ENCODE results near the gene UPF1.

- no peak for TF ChIP-seq CTCF (conservative IDR thresholded peaks at IDR 0.05)
- TF ChIP-seq ZFX (IDR thresholded peaks at IDR 0.05), result no peak
Observed at GRCh38 chr19:18896421-18896841, 64.7 kb downstream of the UPF1 start.
